C4-2B (cell line): Measurements from ENCODE around the gene FTCD.

Experiments
- ZFX ChIP-seq: fragments of 450-650 bp; IDR thresholded peaks from 2 replicates; pipeline ENCODE4 v1.6.1; 2017
- TF ChIP-seq, protein P1 (sequence below): fragments of 450-650 bp; conservative IDR thresholded peaks from 2 replicates; pipeline ENCODE4 v1.5.1; 2017; ENCODE audit warnings: mild to moderate bottlenecking

DNA sequence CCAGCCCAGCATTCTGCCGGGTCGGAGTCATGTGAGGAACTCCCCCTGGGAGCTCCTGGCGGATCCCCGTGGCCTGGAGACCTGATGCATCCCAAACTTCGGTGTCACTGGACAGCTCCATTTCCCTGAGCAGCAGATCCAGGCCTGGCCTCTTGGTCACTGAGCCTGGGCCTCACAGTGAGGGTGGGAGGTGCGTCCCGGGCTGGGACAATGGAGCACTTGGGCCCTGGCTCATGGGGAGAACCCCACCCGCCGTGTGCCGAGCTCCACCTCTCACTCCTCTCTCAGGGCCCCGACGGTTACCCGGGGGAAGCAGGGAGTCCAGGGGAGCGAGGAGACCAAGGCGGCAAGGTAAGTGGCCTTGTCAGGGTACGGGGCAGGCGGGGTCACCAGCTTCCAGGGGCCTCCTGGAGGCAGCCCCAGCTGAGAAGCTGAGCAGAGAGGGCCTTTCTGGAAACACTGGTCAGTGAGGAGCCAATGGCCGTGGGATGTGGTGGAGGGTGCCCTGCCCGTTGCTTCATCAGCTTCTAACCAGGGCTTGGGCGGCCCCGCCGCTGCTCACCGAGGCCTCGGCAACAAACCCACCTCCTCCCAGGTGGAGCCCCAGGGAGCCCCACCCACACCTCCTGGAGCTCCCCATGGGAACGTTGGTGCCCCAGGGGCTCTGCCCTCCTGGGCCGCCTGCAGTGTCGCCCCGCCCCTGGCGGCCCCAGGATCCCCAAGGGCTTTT lies 37.6 kb downstream of the FTCD start:
- TF ChIP-seq, protein P1, sequence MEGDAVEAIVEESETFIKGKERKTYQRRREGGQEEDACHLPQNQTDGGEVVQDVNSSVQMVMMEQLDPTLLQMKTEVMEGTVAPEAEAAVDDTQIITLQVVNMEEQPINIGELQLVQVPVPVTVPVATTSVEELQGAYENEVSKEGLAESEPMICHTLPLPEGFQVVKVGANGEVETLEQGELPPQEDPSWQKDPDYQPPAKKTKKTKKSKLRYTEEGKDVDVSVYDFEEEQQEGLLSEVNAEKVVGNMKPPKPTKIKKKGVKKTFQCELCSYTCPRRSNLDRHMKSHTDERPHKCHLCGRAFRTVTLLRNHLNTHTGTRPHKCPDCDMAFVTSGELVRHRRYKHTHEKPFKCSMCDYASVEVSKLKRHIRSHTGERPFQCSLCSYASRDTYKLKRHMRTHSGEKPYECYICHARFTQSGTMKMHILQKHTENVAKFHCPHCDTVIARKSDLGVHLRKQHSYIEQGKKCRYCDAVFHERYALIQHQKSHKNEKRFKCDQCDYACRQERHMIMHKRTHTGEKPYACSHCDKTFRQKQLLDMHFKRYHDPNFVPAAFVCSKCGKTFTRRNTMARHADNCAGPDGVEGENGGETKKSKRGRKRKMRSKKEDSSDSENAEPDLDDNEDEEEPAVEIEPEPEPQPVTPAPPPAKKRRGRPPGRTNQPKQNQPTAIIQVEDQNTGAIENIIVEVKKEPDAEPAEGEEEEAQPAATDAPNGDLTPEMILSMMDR, result no peak
- TF ChIP-seq ZFX, result no peak
